Kidney (tissue), 14 donors: ENCODE results near the gene AGBL4. TPM values are rescaled to one million over a fixed set of nuclear protein-coding genes. Genes with fewer than 3 reads are reported as not detected.
A peak's percentile ranks its signal among the peaks of the same experiment; 100 is the strongest.

Experiments
- DNase-seq, 5 donors: peaks; one replicate each; pipeline ENCODE4 v3.0.0-alpha.2; 2013 to 2020
- FAIRE-seq: peaks from 2 replicates; lab custom pipeline; 2012; peaks lifted over from hg19 to GRCh38; lab: Jason Lieb, UNC
- H3K27ac ChIP-seq, 2 donors: one replicate each; pipeline ENCODE4 v1.7.0; 2013; ENCODE audit warnings: low read depth in 2 of 2, low read length in 2 of 2, inconsistent platforms in 1 of 2
- H3K27me3 ChIP-seq: one replicate; pipeline ENCODE4 v1.7.1; 2013; ENCODE audit warnings: low read length, inconsistent platforms; ENCODE audit not compliant: control insufficient read depth, insufficient read depth
- H3K36me3 ChIP-seq, 3 donors: one replicate each; pipeline versions ENCODE4 v1.7.0 to v1.7.1; 2013; ENCODE audit warnings: low read length in 3 of 3, control low read depth in 1 of 3, inconsistent platforms in 1 of 3; ENCODE audit not compliant: insufficient read depth in 3 of 3, control insufficient read depth in 2 of 3
- H3K4me1 ChIP-seq, 3 donors: one replicate each; pipeline versions ENCODE4 v1.7.0 to v1.7.1; 2013; ENCODE audit warnings: low read length in 3 of 3, inconsistent platforms in 1 of 3, low read depth in 1 of 3; ENCODE audit not compliant: control insufficient read depth in 2 of 3, insufficient read depth in 2 of 3
- H3K4me3 ChIP-seq, 3 donors: one replicate each; pipeline versions ENCODE4 v1.7.0 to v1.8.1; 2013; ENCODE audit warnings: low read length in 3 of 3, control low read depth in 1 of 3, inconsistent platforms in 1 of 3
- H3K9ac ChIP-seq, 3 donors: one replicate each; pipeline versions ENCODE4 v1.7.0 to v1.7.1; 2013; ENCODE audit warnings: low read length in 3 of 3, control low read depth in 1 of 3, inconsistent platforms in 1 of 3
- H3K9me3 ChIP-seq, 3 donors: one replicate each; pipeline versions ENCODE4 v1.7.0 to v1.7.1; 2013; ENCODE audit warnings: low read length in 3 of 3, control low read depth in 1 of 3, inconsistent platforms in 1 of 3; ENCODE audit not compliant: control insufficient read depth in 2 of 3, insufficient read depth in 1 of 3
- CTCF ChIP-seq: IDR thresholded peaks from 3 replicates; pipeline ENCODE4 v1.5.1; 2012; ENCODE audit warnings: mild to moderate bottlenecking, moderate library complexity, borderline replicate concordance; ENCODE audit not compliant: insufficient read depth; ENCODE audit errors: extremely low read depth
- intact Hi-C: fragments of 100-400 bp; cut with DNase I; formaldehyde crosslinking; loops from one replicate; pipeline ENCODE4 v1.11.1; 2022
- polyA plus RNA-seq: library from polyadenylated mRNA; stranded (reverse); fragments of 350-450 nt; fragmentation: Illumina TruSeq; extraction: RNeasy Lipid Tissue Mini Kit (QIAGEN cat#74804); gene quantifications from one replicate; pipeline ENCODE4 v1.2.3, GENCODE V29; 2014; ENCODE audit warnings: low read depth, low replicate concordance; ENCODE audit not compliant: insufficient read depth
- total RNA-seq: library from RNA; stranded (reverse); fragmentation: NEBNext Ultra II Directional; extraction: Animal tissue kit (Norgen Biotek cat#: 25700); gene quantifications from one replicate; pipeline ENCODE4 v1.2.1, GENCODE V29; 2021
- donor health status: control.
- donor health status: control.
- donor health status: control.
- donor health status: control.
- donor health status: control.
- donor health status: DM: yes; HTN: yes; CAD: no.
- donor health status: Normal renal cell carcinoma (clear cell type).

The AGBL4 gene
- total and polyA plus RNA-seq, 2 donors from 2014 or later: 1.5 to 2.7 TPM

GRCh38 chr1:48493041-48493440 is 1530.7 kb downstream of the AGBL4 start:
- Histone ChIP-seq H3K36me3 (no peaks in the 10 kb centered on the region), H3K27ac (no peak overlapping the region), H3K4me3 (no peak overlapping the region), H3K4me1 (peaks cover 4 to 11% (median 8%) of the 10 kb centered on the region in 3 donors), H3K9ac (no peak overlapping the region), H3K27me3 (no peaks in the 10 kb centered on the region), H3K9me3 (no peaks in the 10 kb centered on the region)
- FAIRE-seq: no peak
- intact Hi-C loops: no loop called here
- no peak for DNase-seq
- no peak for TF ChIP-seq CTCF

GRCh38 chr1:48492392-48492791 is 1531.4 kb downstream of the AGBL4 start:
- Histone ChIP-seq H3K9ac (no peak overlapping the region), H3K4me1 (peaks cover 4 to 11% (median 8%) of the 10 kb centered on the region in 3 donors), H3K27ac (no peak overlapping the region), H3K27me3 (no peaks in the 10 kb centered on the region), H3K4me3 (no peak overlapping the region), H3K36me3 (no peaks in the 10 kb centered on the region), H3K9me3 (no peaks in the 10 kb centered on the region)
- DNase-seq (peak in 1 of 5 donors; percentile 21), FAIRE-seq (no peak)
- TF ChIP-seq CTCF: no peak
- intact Hi-C loops: no loop called here

GRCh38 chr1:48488721-48489120 is 1535.0 kb downstream of the AGBL4 start:
- H3K27ac ChIP-seq: no peak overlapping the region
- no peaks in the 10 kb centered on the region for H3K36me3 ChIP-seq
- DNase-seq (no peak), FAIRE-seq (no peak)
- peaks cover 0 to under 1% (median 0%) of the 10 kb centered on the region in 3 donors for H3K4me1 ChIP-seq
- H3K4me3 ChIP-seq: no peak overlapping the region
- H3K9me3 ChIP-seq: no peaks in the 10 kb centered on the region
- no peak for TF ChIP-seq CTCF
- no peaks in the 10 kb centered on the region for H3K27me3 ChIP-seq
- intact Hi-C loops: no loop called here
- H3K9ac ChIP-seq: no peak overlapping the region

Other genes with a start within 250 kb of the AGBL4 start
- not detected for gene ELAVL4, start 85.0 kb upstream of the AGBL4 start, total RNA-seq
- not detected for gene ELAVL4, start 85.0 kb upstream of the AGBL4 start, polyA plus RNA-seq